DMS53 (cell line): ENCODE results near the gene GALNTL6.

Source experiments
- DNase-seq: peaks from one replicate; lab custom pipeline; 2025; lab: John Stamatoyannopoulos, UW

GALNTL6 gene

DNA sequence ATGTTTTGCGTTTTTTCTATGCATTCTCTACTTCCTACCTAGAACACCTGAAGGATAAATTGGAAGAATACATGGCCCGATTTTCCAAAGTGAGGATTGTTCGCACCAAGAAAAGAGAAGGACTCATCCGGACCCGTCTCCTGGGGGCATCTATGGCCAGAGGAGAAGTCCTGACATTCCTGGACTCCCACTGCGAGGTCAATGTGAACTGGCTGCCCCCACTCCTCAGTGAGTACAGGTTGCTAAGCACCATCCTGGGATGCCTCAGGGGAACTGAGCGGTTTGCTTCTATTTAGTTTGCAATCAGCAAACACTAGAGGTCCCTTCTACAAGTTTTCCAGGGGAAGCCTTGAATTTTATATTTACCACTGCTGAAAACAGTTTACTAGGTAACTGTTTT lies 996.1 kb downstream of the GALNTL6 start:
- no peak for DNase-seq

- no peak for DNase-seq
Measured at GRCh38 chr4:172813359-172813923, 1000.2 kb downstream of the GALNTL6 start.

DNA sequence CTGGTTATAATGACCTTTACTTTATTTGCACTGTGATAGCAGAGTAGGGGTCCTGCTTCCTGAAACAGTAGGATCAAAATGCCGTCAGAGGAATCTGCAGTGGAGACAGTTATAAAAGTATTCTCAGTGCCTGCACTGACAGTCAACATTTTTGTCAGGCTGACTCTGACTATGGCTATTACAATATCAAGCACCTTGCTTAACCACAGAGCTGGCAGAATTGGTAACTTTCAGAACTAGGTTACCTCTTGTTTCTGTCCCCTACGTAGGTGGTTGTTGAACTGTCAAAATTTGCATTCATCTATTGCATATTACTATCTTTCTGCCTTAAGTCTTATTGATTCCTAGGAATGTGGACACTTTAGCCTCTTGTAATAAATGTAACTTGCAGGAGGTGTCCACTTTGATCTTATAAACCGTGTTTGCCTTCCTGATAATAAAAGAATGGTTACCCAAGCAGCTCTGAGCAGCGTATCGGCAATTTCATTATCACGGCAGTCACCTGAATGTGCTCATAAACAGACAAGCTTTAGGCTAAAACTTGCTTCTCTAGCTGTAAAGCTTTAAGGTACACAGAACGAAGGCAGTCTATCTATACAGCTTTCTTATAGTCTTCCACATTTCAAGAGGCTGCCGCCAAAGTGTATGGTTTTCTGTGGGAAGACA lies 1002.4 kb downstream of the GALNTL6 start:
- no peak for DNase-seq

DNA sequence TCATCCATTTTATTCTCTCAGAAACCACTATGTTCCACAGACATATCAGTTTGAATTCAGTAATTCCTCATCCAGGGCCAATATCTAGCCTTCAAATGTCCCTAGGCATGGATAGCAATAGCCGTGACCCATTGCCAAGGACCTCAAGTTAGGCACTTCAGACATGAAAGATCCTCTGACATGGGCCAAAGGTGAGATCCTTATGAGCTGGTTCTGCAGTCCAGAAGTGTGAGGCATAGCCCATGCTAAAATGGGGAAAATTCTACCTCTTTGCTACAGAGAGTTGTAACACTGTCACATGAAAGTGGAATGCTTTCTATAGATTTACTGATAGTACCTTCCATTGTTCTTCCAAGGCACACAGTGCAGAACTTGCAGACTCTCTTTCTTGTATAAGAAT lies 1005.7 kb downstream of the GALNTL6 start:
- no peak for DNase-seq

DNA sequence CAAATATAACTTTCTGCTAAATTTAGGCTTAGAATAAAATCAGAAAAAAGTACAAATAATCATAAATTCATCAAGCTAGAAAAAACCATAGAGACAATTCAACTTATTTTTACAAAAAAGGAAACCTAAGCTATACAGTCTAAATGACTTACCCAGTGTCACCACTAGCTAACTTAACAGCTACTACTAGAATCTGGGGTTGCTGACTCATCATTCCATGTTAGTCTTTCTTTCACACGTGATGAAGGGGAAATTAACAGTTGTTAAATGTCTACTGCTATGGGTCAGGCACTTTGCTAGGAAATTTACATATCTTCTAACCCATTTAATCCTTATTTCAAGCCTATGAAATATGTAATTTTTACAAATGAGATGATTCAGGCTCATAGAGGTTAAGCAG lies 1006.1 kb downstream of the GALNTL6 start:
- DNase-seq, result no peak

DNA sequence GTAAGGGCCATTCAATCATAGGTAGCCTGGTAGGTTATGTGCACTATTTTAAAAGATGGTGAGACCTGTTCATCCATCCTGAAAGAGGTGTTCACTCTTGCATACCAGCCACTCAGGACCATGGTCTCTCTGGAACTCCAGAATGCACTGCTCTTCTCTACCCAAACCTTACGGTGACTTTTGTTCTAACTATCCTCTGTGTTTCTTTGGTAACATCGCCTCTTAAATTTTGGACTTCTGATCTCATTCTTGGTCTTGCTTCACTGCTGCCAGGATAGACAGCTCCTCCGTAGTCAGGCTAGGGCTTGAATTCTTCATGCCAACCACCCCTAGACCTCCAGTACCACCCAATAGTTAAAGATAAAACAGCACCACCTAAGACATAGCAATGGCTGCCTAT lies 1009.1 kb downstream of the GALNTL6 start:
- DNase-seq, result no peak

- DNase-seq, result no peak
Measured at GRCh38 chr4:172826346-172826745, 1013.1 kb downstream of the GALNTL6 start.

DNA sequence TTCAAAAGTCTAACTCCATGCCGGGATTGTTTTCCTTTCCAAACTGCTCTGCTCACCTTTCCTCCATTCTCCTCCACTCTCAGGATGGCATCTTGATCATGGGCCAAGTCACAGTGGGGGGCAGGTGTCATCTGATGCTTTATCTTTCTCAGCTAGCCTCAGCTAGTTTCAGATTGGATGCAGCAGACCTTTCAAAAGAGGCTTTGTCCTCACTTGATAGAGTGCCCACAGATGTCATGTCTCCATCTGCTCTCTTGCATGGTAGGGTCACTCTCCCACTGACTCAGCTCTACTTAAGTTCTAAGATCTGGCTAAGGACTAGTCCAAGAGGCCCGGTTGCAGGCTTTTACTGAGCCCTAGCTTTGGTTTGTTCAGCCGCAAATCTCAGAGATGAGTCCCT lies 1013.7 kb downstream of the GALNTL6 start:
- DNase-seq, result no peak

GRCh38 chr4:172830295-172830764 lies 1017.1 kb downstream of the GALNTL6 start:
- peak; percentile 48 for DNase-seq

GRCh38 chr4:172836661-172837060 lies 1023.5 kb downstream of the GALNTL6 start:
- DNase-seq, result no peak

GRCh38 chr4:172838111-172838510 lies 1024.9 kb downstream of the GALNTL6 start:
- DNase-seq, result no peak

DNA sequence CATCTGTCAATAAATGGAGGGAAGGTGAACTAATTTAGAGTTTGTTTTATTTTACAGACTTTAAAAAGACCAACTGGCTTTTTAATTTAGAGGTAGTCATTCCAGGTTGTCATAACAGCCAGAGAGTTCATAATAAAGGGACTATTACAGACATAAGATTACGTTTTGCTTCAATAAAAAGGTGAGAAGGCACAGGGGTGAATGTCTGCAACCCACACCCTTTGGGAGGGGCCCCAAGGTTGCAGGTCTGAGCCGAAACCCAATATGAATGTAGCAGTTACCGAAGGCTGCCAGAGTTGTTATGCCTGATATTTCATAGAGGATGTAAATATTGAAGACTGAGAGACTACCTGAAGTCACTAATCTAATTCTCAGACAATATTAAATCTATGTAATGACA lies 1025.7 kb downstream of the GALNTL6 start:
- DNase-seq, result no peak

- DNase-seq, result no peak
Measured at GRCh38 chr4:172842779-172843178, 1029.6 kb downstream of the GALNTL6 start.

DNA sequence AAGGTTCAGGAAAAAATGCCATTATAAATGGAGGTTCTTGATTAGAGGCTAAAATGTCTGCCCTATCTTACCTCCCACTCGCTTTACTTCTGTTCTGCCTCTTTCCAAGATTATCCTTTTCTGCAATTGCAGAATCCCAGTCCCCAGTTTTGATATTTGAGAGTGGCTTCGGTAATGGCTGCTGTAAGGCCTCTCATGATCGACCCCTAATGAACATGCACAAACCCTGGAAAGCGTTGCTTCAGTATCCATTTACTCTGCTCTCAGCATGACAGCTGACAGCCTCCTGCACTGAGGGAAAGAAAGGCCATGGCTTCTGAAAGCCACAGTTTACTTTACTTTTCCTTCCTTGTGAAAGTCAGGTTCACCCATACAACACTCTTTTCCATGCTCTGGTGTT lies 1030.0 kb downstream of the GALNTL6 start:
- no peak for DNase-seq

- DNase-seq, result no peak
Measured at GRCh38 chr4:172844556-172844955, 1031.4 kb downstream of the GALNTL6 start.

- no peak for DNase-seq
Measured at GRCh38 chr4:172845281-172845680, 1032.1 kb downstream of the GALNTL6 start.

- peak; percentile 36 for DNase-seq
Measured at GRCh38 chr4:172850838-172851237, 1037.6 kb downstream of the GALNTL6 start.

GRCh38 chr4:172851534-172851933 lies 1038.3 kb downstream of the GALNTL6 start:
- no peak for DNase-seq

GRCh38 chr4:172857026-172857425 lies 1043.8 kb downstream of the GALNTL6 start:
- no peak for DNase-seq

GRCh38 chr4:172858731-172859230 lies 1045.6 kb downstream of the GALNTL6 start:
- no peak for DNase-seq

DNA sequence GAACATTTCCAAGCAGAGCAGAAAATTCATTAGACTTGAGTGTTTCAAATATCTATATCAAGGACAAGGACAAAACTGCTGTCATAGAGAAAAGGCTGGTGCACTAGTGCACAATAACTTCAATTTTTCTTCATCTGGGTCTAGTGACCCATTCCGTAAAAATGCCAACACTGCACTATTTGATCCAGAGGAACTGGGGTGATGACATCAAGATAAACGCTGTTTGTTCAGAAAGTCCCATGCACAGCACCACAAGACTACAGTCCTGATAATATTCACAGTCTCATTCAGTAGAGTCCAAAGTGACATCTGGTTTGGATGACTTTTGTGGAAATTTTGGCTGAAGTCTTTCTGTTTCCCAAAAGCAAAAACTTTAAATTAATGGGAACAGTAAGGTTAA lies 1051.9 kb downstream of the GALNTL6 start:
- no peak for DNase-seq

- no peak for DNase-seq
Measured at GRCh38 chr4:172865531-172866127, 1052.4 kb downstream of the GALNTL6 start.

GRCh38 chr4:172866421-172866820 lies 1053.2 kb downstream of the GALNTL6 start:
- no peak for DNase-seq
